Measurements from ENCODE around the gene PHC2. TPM values are rescaled to one million over a fixed set of nuclear protein-coding genes. Genes with fewer than 3 reads are reported as not detected.

The PHC2 gene
- total and polyA plus RNA-seq, 2 of the 13 experiments (the other 11 are each of a cell fraction or from before 2014, with no cell fraction given), result 52.5 to 84.9 TPM

GRCh38 chr1:33472269-33472980 is 41.5 kb upstream of the PHC2 start, which contains the start of gene ZSCAN20:
Gene ZSCAN20 (plus strand): TSS chr1:33472645. CDS start chr1:33479289, 6,644 bp downstream.
- WGBS (ENCODE audit: low lambda C conversion rate), result under 1% methylated on average over 23 of the region's 38 CpGs
- Histone ChIP-seq H4K20me1 (ENCODE audit: insufficient read depth, low read length) (no peaks in the 10 kb centered on the region), H3K9ac (ENCODE audit: insufficient read depth, low read depth, low read length) (peak within 1 kb of the TSS; percentile 76), H3K27me3 (ENCODE audit: control insufficient read depth in 1 of 2, insufficient read depth in 2 of 2, low read length in 2 of 2) (peaks cover 0 to 3% of the 10 kb centered on the region in 2 experiments; a peak in 1 of 5 replicates), H3K36me3 (replicated peaks in 1 of 2; ENCODE audit: control insufficient read depth in 1 of 2, insufficient read depth in 2 of 2, low read length in 2 of 2) (no peaks in the 10 kb centered on the region), H3K4me3 (replicated peaks in 1 of 3; ENCODE audit: insufficient read depth in 1 of 3, low read depth in 2 of 3, low read length in 3 of 3) (peak within 1 kb of the TSS; percentile 66 to 91 (median 78)), H2AFZ (ENCODE audit: low read length) (peak within 1 kb of the TSS; percentile 91), H3K79me2 (ENCODE audit: insufficient read depth, low read length) (peaks cover 4% of the 10 kb centered on the region), H3K4me1 (ENCODE audit: insufficient read depth, low read length) (peaks cover 29% of the 10 kb centered on the region), H3K4me2 (ENCODE audit: low read depth, low read length) (peak within 1 kb of the TSS; percentile 85), H3K9me3 (ENCODE audit: low read length) (no peaks in the 10 kb centered on the region), H3K27ac (ENCODE audit: extremely low read length, insufficient read depth, low read length) (no peak within 1 kb of the TSS)
- DNase-seq (ENCODE audit: low spot score), result peak; percentile 96
- no TSS peak for BruUV-seq (replicated peaks)
- in situ Hi-C loops (cut with HindIII; ENCODE audit: extremely low pct_ligation_motif_present, low pct_unique_long_range_greater_than_20kb), result no loop called here
- peak; percentile 88 for FAIRE-seq
- CTCF ChIA-PET (ENCODE audit: low intra/inter-chr PET ratio, low total read pairs), result no interaction called here
- intact Hi-C loops (cut with micrococcal nuclease; ENCODE audit: unreplicated experiment), result loop anchor here (5.0 kb wide), 1 partner anchor 345 kb away; no protein-coding TSS in a partner anchor
- ATAC-seq, result peak; percentile 97
- POLR2A ChIA-PET, result interaction anchor here (2.2 kb wide), 1 partner anchor 345 kb away, joined by 9 read pairs; no protein-coding TSS in a partner anchor
- TF ChIP-seq ZNF562 (CRISPR knock-in tag; IDR thresholded peaks at IDR 0.05; ENCODE audit: borderline replicate concordance), result no peak
- no peak for TF ChIP-seq CCDC6 (CRISPR knock-in tag; IDR thresholded peaks at IDR 0.05)
- TF ChIP-seq SP4 (CRISPR knock-in tag; IDR thresholded peaks at IDR 0.05), result peak; percentile 92
- no peak for TF ChIP-seq ZNF740 (CRISPR knock-in tag; IDR thresholded peaks at IDR 0.05)
- TF ChIP-seq NR2F1 (CRISPR knock-in tag; IDR thresholded peaks at IDR 0.05), result 0 out of 4 replicates have a peak, but pooled peaks of 1 of the 2 experiments have one; percentile 26
- peak; percentile 63; the same call in 1 of the 2 replicates for TF ChIP-seq ZNF772 (CRISPR knock-in tag; IDR thresholded peaks at IDR 0.05)
- no peak for TF ChIP-seq RERE (CRISPR knock-in tag; IDR thresholded peaks at IDR 0.05; ENCODE audit: low read depth)
- TF ChIP-seq ZNF572 (CRISPR knock-in tag; IDR thresholded peaks at IDR 0.05), result no peak
- TF ChIP-seq ATF7 (IDR thresholded peaks at IDR 0.05), result no peak
- TF ChIP-seq ATF7 (CRISPR knock-in tag; IDR thresholded peaks at IDR 0.05), result no peak
- no peak for TF ChIP-seq STAT5B (CRISPR knock-in tag; IDR thresholded peaks at IDR 0.05)
- no peak for TF ChIP-seq ZBTB21 (CRISPR knock-in tag; IDR thresholded peaks at IDR 0.05)
- no peak for TF ChIP-seq KDM4B (CRISPR knock-in tag; IDR thresholded peaks at IDR 0.05)
- peak; percentile 53 for TF ChIP-seq TAF15 (IDR thresholded peaks at IDR 0.05; ENCODE audit: low read depth, low read length, poor library complexity, severe bottlenecking)
- TF ChIP-seq ARID3A (IDR thresholded peaks at IDR 0.05; ENCODE audit: low read depth, low read length), result 0 out of 2 replicates have a peak, but pooled peaks have one; percentile 30

All from HepG2 (cell line).